Gastrocnemius medialis (tissue), 4 donors: Measurements from ENCODE around the gene UMODL1. TPM values are rescaled to one million over a fixed set of nuclear protein-coding genes. Genes with fewer than 3 reads are reported as not detected.
"Not testable (repeated sequence)": the region's sequence is repeated elsewhere in the genome, so short reads cannot be mapped to it uniquely, and the experiment has no call there.

Experiments
- ATAC-seq, 2 donors: fragments of 150-250 bp; one replicate each; pipeline ENCODE4 v1.9.1; 2016
- DNase-seq, 2 donors: peaks; one replicate each; pipeline ENCODE4 v3.0.0-alpha.2; 2019
- H3K27ac ChIP-seq, 4 donors: fragments of 200-600 bp; sonication (generic); 1 replicate in 1 of 4; 2 replicates in 3 of 4; pipeline ENCODE4 v1.5.1; 2016 to 2018; ENCODE audit warnings: mild to moderate bottlenecking in 2 of 4, moderate library complexity in 1 of 4
- H3K27me3 ChIP-seq, 3 donors: fragments of 200-600 bp; sonication (generic) in 2 of 3; 1 replicate in 1 of 3; 2 replicates in 2 of 3; pipeline versions ENCODE4 v1.5.1 to v1.6.0; 2016 to 2019; ENCODE audit warnings: mild to moderate bottlenecking in 1 of 3, moderate library complexity in 1 of 3
- H3K36me3 ChIP-seq, 2 donors: fragments of 200-600 bp; sonication (generic) in 1 of 2; one replicate each; pipeline ENCODE4 v1.5.1; 2017 to 2018
- H3K4me1 ChIP-seq, 2 donors: fragments of 200-600 bp; sonication (generic) in 1 of 2; one replicate each; pipeline ENCODE4 v1.5.1; 2016 to 2017; ENCODE audit warnings: mild to moderate bottlenecking in 2 of 2
- H3K4me3 ChIP-seq, 4 donors: fragments of 200-600 bp; sonication (generic) in 3 of 4; 1 replicate in 1 of 4; 2 replicates in 3 of 4; pipeline ENCODE4 v1.5.1; 2016 to 2019; ENCODE audit warnings: mild to moderate bottlenecking in 2 of 4
- H3K9me3 ChIP-seq, 3 donors: fragments of 200-600 bp; sonication (generic) in 2 of 3; 1 replicate in 1 of 3; 2 replicates in 2 of 3; pipeline ENCODE4 v1.5.1; 2016 to 2019
- CTCF ChIP-seq, 5 experiments: fragments of 450-650 bp in 3 of 5; fragments of 200-600 bp in 2 of 5; sonication (generic) in 2 of 5; IDR thresholded peaks in 4 of 5; conservative IDR thresholded peaks in 1 of 5; 1 replicate in 4 of 5; 2 replicates in 1 of 5; pipeline ENCODE4 v1.5.1; 2016 to 2019; ENCODE audit warnings: antibody characterized with exemption in 5 of 5, mild to moderate bottlenecking in 3 of 5, moderate library complexity in 3 of 5
- POLR2A ChIP-seq, 2 donors: fragments of 450-650 bp; IDR thresholded peaks; one replicate each; pipeline ENCODE4 v1.6.1; 2017; ENCODE audit warnings: antibody characterized with exemption in 2 of 2, mild to moderate bottlenecking in 2 of 2, moderate library complexity in 2 of 2
- in situ Hi-C, 4 donors: fragments of 200-750 bp; cut with MboI; loops; one replicate each; pipeline versions ENCODE4 v1.15.0 to v1.8.0; 2017; ENCODE audit warnings: low sequenced_read_pairs in 4 of 4
- intact Hi-C: fragments of 100-400 bp; cut with DNase I; formaldehyde crosslinking; loops from one replicate; pipeline ENCODE4 v1.15.1; 2023; ENCODE audit warnings: low total_unique reads
- total RNA-seq, 4 donors: library from RNA; depleted of rRNA; stranded (reverse); fragments of >200 nt; gene quantifications; one replicate each; pipeline versions ENCODE4 v1.1.0 to v1.2.3, GENCODE V29; 2016

Gene UMODL1
- total RNA-seq, 4 donors from 2014 or later, result 0.13 TPM; not detected in 3

- DNase-seq (no peak), ATAC-seq (no peak)
- Histone ChIP-seq H3K27me3 (no peaks in the 10 kb centered on the region), H3K4me3 (no peak overlapping the region), H3K36me3 (no peaks in the 10 kb centered on the region), H3K27ac (no peak overlapping the region), H3K4me1 (no peaks in the 10 kb centered on the region), H3K9me3 (no peaks in the 10 kb centered on the region)
- TF ChIP-seq CTCF (IDR thresholded peaks at IDR 0.05 in 4 of 5, conservative IDR thresholded peaks at IDR 0.05 in 1 of 5) (no peak), POLR2A (IDR thresholded peaks at IDR 0.05) (no peak)
- in situ Hi-C loops (loop anchor here in 1 of 4 donors (10.0 kb wide), 1 partner anchor 81 kb away; no protein-coding TSS in a partner anchor), intact Hi-C loops (no loop called here)
These were observed 103.1 kb downstream of the UMODL1 start for GRCh38 chr21:42174173-42174572.

- H3K27me3 ChIP-seq, result no peaks in the 10 kb centered on the region
- H3K4me3 ChIP-seq, result no peak overlapping the region
- DNase-seq (no peak), ATAC-seq (no peak)
- in situ Hi-C loops (loop anchor here in 1 of 4 donors (10.0 kb wide), 1 partner anchor 80 kb away; no protein-coding TSS in a partner anchor), intact Hi-C loops (no loop called here)
- H3K36me3 ChIP-seq, result no peaks in the 10 kb centered on the region
- no peak overlapping the region for H3K27ac ChIP-seq
- no peaks in the 10 kb centered on the region for H3K9me3 ChIP-seq
- TF ChIP-seq CTCF (IDR thresholded peaks at IDR 0.05 in 4 of 5, conservative IDR thresholded peaks at IDR 0.05 in 1 of 5), result no peak
- H3K4me1 ChIP-seq, result no peaks in the 10 kb centered on the region
These were observed 104.1 kb downstream of the UMODL1 start for GRCh38 chr21:42175110-42175710.

- ATAC-seq, result no peak
- no peak overlapping the region for H3K4me3 ChIP-seq
- no peak for TF ChIP-seq POLR2A (IDR thresholded peaks at IDR 0.05)
- intact Hi-C loops, result no loop called here
- no peaks in the 10 kb centered on the region for H3K36me3 ChIP-seq
- no peaks in the 10 kb centered on the region for H3K27me3 ChIP-seq
- in situ Hi-C loops, result loop anchor here in 1 of 4 donors (10.0 kb wide), 1 partner anchor 78 kb away; no protein-coding TSS in a partner anchor
- H3K4me1 ChIP-seq, result no peaks in the 10 kb centered on the region
- H3K27ac ChIP-seq, result no peak overlapping the region
- DNase-seq, result no peak
- H3K9me3 ChIP-seq, result no peaks in the 10 kb centered on the region
These were observed 105.7 kb downstream of the UMODL1 start for GRCh38 chr21:42176859-42177258.

- in situ Hi-C loops (loop anchor here in 1 of 4 donors (10.0 kb wide), 1 partner anchor 75 kb away; no protein-coding TSS in a partner anchor), intact Hi-C loops (no loop called here)
- H3K4me3 ChIP-seq, result no peak overlapping the region
- no peaks in the 10 kb centered on the region for H3K9me3 ChIP-seq
- ATAC-seq (no peak), DNase-seq (no peak)
- no peaks in the 10 kb centered on the region for H3K4me1 ChIP-seq
- H3K27ac ChIP-seq, result no peak overlapping the region
- no peaks in the 10 kb centered on the region for H3K27me3 ChIP-seq
- H3K36me3 ChIP-seq, result no peaks in the 10 kb centered on the region
- no peak for TF ChIP-seq CTCF (IDR thresholded peaks at IDR 0.05 in 4 of 5, conservative IDR thresholded peaks at IDR 0.05 in 1 of 5)
- TF ChIP-seq POLR2A (IDR thresholded peaks at IDR 0.05), result no peak
These were observed 108.2 kb downstream of the UMODL1 start for GRCh38 chr21:42179316-42179715.

- H3K27ac ChIP-seq, ATAC-seq, H3K4me1 ChIP-seq, H3K36me3 ChIP-seq, in situ Hi-C loops, DNase-seq, intact Hi-C loops, H3K9me3 ChIP-seq, H3K27me3 ChIP-seq, H3K4me3 ChIP-seq: not testable (repeated sequence)
These were observed 108.9 kb downstream of the UMODL1 start for GRCh38 chr21:42180001-42180400.
